Neuronal stem cell (in vitro differentiated cells): ENCODE results near the gene SSTR5.

Experiments used
- DNase-seq: peaks from one replicate; pipeline ENCODE4 v3.0.0-alpha.2; 2013; ENCODE audit warnings: low spot score
- H2AFZ ChIP-seq: one replicate; pipeline ENCODE4 v1.6.1; 2013; ENCODE audit warnings: mild to moderate bottlenecking, low read length, inconsistent platforms
- H2AK5ac ChIP-seq: 2 replicates; pipeline ENCODE4 v1.6.1; 2013; ENCODE audit warnings: low read depth, mild to moderate bottlenecking, inconsistent platforms, low read length, moderate library complexity, mixed read lengths
- H2BK120ac ChIP-seq: 2 replicates; pipeline ENCODE4 v1.6.1; 2013; ENCODE audit warnings: low read depth, mild to moderate bottlenecking, inconsistent platforms, low read length, moderate library complexity, mixed read lengths
- H2BK12ac ChIP-seq: one replicate; pipeline ENCODE4 v1.6.1; 2013; ENCODE audit warnings: low read length, inconsistent platforms
- H2BK15ac ChIP-seq: 2 replicates; pipeline ENCODE4 v1.6.1; 2013; ENCODE audit warnings: mild to moderate bottlenecking, low read length, inconsistent platforms, mixed read lengths
- H2BK5ac ChIP-seq: one replicate; pipeline ENCODE4 v1.6.1; 2013; ENCODE audit warnings: inconsistent platforms, mild to moderate bottlenecking, low read length, moderate library complexity
- H3K14ac ChIP-seq: one replicate; pipeline ENCODE4 v1.6.1; 2013; ENCODE audit warnings: low read length, inconsistent platforms
- H3K18ac ChIP-seq: 2 replicates; pipeline ENCODE4 v1.6.1; 2013; ENCODE audit warnings: low read length, inconsistent platforms
- H3K23ac ChIP-seq: 2 replicates; pipeline ENCODE4 v1.6.1; 2013; ENCODE audit warnings: low read depth, mild to moderate bottlenecking, mixed read lengths, low read length, inconsistent platforms; ENCODE audit not compliant: poor library complexity
- H3K27ac ChIP-seq: replicated peaks from 3 replicates; pipeline ENCODE4 v1.5.1; 2013; ENCODE audit warnings: low read length, inconsistent platforms
- H3K27me3 ChIP-seq, 3 experiments: 2 replicates each; pipeline ENCODE4 v1.6.1; 2013; ENCODE audit warnings: low read length in 3 of 3, mild to moderate bottlenecking in 2 of 3, inconsistent platforms in 1 of 3, low read depth in 1 of 3, mixed read lengths in 1 of 3, moderate library complexity in 1 of 3; ENCODE audit not compliant: control insufficient read depth in 3 of 3, insufficient read depth in 3 of 3
- H3K36me3 ChIP-seq, 2 donors: replicated peaks in 1 of 2; 2 replicates each; pipeline ENCODE4 v1.6.1; 2013; ENCODE audit warnings: low read length in 2 of 2; ENCODE audit not compliant: control insufficient read depth in 2 of 2, insufficient read depth in 2 of 2
- H3K4ac ChIP-seq: 2 replicates; pipeline ENCODE4 v1.6.1; 2013; ENCODE audit warnings: inconsistent platforms, mild to moderate bottlenecking, low read length, moderate library complexity
- H3K4me1 ChIP-seq, 2 donors: 1 replicate in 1 of 2; 2 replicates in 1 of 2; pipeline ENCODE4 v1.6.1; 2013; ENCODE audit warnings: low read length in 2 of 2, low read depth in 1 of 2; ENCODE audit not compliant: control insufficient read depth in 2 of 2, insufficient read depth in 1 of 2
- H3K4me2 ChIP-seq: one replicate; pipeline ENCODE4 v1.6.1; 2013; ENCODE audit warnings: mild to moderate bottlenecking, low read length, inconsistent platforms; ENCODE audit not compliant: insufficient read depth, poor library complexity, severe bottlenecking
- H3K4me3 ChIP-seq, 2 donors: 2 replicates each; pipeline ENCODE4 v1.5.1; 2013; ENCODE audit warnings: low read length in 2 of 2, mild to moderate bottlenecking in 2 of 2, inconsistent platforms in 1 of 2, moderate library complexity in 1 of 2
- H3K79me1 ChIP-seq: one replicate; pipeline ENCODE4 v1.6.1; 2013; ENCODE audit warnings: low read depth, mild to moderate bottlenecking, inconsistent platforms, low read length, moderate library complexity
- H3K9ac ChIP-seq: one replicate; pipeline ENCODE4 v1.6.1; 2013; ENCODE audit warnings: mild to moderate bottlenecking, low read depth, low read length, inconsistent platforms; ENCODE audit not compliant: poor library complexity
- H3K9me3 ChIP-seq, 2 donors: replicated peaks in 1 of 2; 2 replicates each; pipeline versions ENCODE3 to v1.6.1; 2013; ENCODE audit warnings: low read length in 2 of 2, mild to moderate bottlenecking in 2 of 2, inconsistent platforms in 1 of 2, low read depth in 1 of 2, mixed read lengths in 1 of 2, moderate library complexity in 1 of 2; ENCODE audit not compliant: control insufficient read depth in 2 of 2, insufficient read depth in 1 of 2
- H4K8ac ChIP-seq: one replicate; pipeline ENCODE4 v1.6.1; 2013; ENCODE audit warnings: low read depth, mild to moderate bottlenecking, inconsistent platforms, low read length, moderate library complexity
- H4K91ac ChIP-seq: one replicate; pipeline ENCODE4 v1.6.1; 2013; ENCODE audit warnings: low read length, low read depth, mild to moderate bottlenecking, inconsistent platforms; ENCODE audit not compliant: poor library complexity
- WGBS, 2 donors: extraction: QIAGEN DNeasy Blood & Tissue Kit; methylation state at CpG; one replicate each; pipeline ENCODE4 v1.1.7; 2013; ENCODE audit warnings: missing lambda C conversion rate in 2 of 2, mixed read lengths in 1 of 2; ENCODE audit not compliant: insufficient read length in 2 of 2, insufficient replicate concordance in 1 of 2; ENCODE audit errors: extremely low coverage in 2 of 2; 5-methylcytosine and 5-hydroxymethylcytosine counted together

Gene SSTR5

DNA sequence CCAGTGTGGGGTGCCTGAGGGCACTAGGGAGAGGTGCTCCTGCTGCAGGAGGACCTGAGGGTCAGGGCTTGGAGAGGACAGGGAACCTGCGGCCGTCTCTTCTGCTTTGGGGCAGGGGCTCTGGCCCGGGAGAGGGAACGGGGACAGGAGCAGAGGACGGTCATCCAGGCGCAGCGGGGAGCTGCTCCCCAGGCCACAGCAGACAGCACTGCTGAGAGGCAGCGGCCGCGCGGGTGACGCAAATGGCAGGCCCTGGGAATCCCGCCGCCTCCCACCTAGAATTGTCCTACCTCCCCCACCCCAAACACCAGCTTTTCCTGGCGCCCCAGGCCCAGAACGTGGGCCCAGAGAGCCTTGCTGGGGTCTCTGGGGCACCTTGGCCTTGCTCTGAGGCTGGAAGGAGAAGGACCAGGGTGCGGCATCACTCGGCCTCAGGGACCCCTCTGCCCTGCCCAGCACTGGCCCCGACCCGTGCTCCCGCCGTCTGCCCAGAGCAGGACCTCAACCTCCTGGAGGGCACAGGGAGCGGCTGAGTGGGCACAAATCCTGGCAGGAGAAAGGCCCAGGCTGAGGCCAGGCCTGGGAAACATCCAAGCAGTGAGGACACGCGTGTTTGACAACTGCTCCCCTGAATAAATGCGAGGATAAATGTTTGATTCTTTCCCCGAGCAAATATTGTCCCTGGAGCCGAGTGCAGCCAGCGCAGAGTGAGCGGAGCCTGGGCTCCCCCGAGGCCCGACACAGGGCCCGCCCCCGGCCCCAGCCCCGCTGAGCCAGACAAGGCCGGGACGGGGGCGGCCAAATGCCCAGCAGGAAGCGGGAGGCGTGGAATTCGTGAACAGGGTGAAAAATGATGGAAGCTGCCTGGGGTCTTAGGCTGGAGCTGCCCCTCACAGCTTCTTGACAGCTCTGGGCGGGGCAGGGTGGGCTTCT lies 8.5 kb downstream of the SSTR5 start:
- Histone ChIP-seq H3K23ac (peak overlapping the region; percentile 29), H3K79me1 (peaks cover 5% of the 10 kb centered on the region), H3K4me1 (peaks cover 9 to 10% of the 10 kb centered on the region in 2 donors), H3K9ac (peak overlapping the region; percentile 63), H4K8ac (no peak overlapping the region), H3K4me2 (no peak overlapping the region), H3K18ac (peak overlapping the region; percentile 90), H3K27me3 (peaks cover 0 to 36% (median 0%) of the 10 kb centered on the region in 3 experiments), H2AK5ac (peak overlapping the region; percentile 97), H2BK12ac (peak overlapping the region; percentile 84), H2BK15ac (peak overlapping the region; percentile 98), H3K14ac (peak overlapping the region; percentile 31), H2BK120ac (no peak overlapping the region), H3K4ac (peak overlapping the region; percentile 66), H2AFZ (no peak overlapping the region), H3K27ac (no peak overlapping the region), H3K4me3 (no peak overlapping the region), H2BK5ac (no peak overlapping the region), H3K9me3 (peaks cover 12 to 14% of the 10 kb centered on the region in 2 donors), H4K91ac (no peak overlapping the region), H3K36me3 (peaks cover 0 to 2% of the 10 kb centered on the region in 2 donors)
- no CpG with 5 or more reads among the region's 42 CpGs for WGBS, 2 donors
- no peak for DNase-seq

DNA sequence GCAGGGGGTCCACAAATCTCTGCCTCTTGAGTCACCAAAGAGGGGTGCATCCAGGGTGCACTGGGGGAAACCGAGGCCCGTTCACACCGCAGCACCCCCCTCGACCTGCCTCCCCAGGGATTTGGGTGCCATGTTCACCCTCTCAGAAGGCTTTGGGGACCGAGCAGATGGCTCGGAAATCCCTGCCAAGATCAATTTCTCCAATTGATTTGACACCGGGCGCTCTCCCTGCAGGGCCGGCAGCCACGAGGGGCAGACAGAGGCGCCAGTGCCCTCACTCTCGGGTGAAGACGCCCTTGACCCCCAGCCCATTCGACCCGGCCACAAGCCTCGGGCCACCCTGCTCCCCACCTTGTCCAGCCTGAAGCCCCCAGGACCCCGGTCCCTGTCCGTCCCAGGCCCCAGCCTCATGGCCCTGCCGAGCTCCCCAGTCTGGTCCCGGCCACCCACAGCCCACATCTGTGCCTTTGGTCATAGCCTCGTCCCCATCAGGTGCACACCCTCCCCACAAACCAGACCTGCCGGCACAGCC lies 9.3 kb downstream of the SSTR5 start:
- H3K27me3 ChIP-seq: peaks cover 0 to 36% (median 0%) of the 10 kb centered on the region in 3 experiments
- peaks cover 9 to 10% of the 10 kb centered on the region in 2 donors for H3K4me1 ChIP-seq
- peak overlapping the region; percentile 90 for H3K14ac ChIP-seq
- H2BK12ac ChIP-seq: no peak overlapping the region
- H2AK5ac ChIP-seq: peak overlapping the region; percentile 97
- H3K27ac ChIP-seq: no peak overlapping the region
- H4K91ac ChIP-seq: no peak overlapping the region
- peak overlapping the region; percentile 65 for H3K18ac ChIP-seq
- no peak overlapping the region for H3K23ac ChIP-seq
- H3K9me3 ChIP-seq: peaks cover 12 to 14% of the 10 kb centered on the region in 2 donors
- no peak overlapping the region for H3K4me2 ChIP-seq
- H4K8ac ChIP-seq: no peak overlapping the region
- peaks cover 5% of the 10 kb centered on the region for H3K79me1 ChIP-seq
- DNase-seq: no peak
- H2BK15ac ChIP-seq: peak overlapping the region; percentile 81
- H2BK5ac ChIP-seq: no peak overlapping the region
- H3K36me3 ChIP-seq: peaks cover 0 to 2% of the 10 kb centered on the region in 2 donors
- no peak overlapping the region for H3K4ac ChIP-seq
- H2AFZ ChIP-seq: no peak overlapping the region
- H2BK120ac ChIP-seq: no peak overlapping the region
- H3K4me3 ChIP-seq: no peak overlapping the region
- peak overlapping the region; percentile 78 for H3K9ac ChIP-seq
- no CpG with 5 or more reads among the region's 22 CpGs for WGBS, 2 donors

DNA sequence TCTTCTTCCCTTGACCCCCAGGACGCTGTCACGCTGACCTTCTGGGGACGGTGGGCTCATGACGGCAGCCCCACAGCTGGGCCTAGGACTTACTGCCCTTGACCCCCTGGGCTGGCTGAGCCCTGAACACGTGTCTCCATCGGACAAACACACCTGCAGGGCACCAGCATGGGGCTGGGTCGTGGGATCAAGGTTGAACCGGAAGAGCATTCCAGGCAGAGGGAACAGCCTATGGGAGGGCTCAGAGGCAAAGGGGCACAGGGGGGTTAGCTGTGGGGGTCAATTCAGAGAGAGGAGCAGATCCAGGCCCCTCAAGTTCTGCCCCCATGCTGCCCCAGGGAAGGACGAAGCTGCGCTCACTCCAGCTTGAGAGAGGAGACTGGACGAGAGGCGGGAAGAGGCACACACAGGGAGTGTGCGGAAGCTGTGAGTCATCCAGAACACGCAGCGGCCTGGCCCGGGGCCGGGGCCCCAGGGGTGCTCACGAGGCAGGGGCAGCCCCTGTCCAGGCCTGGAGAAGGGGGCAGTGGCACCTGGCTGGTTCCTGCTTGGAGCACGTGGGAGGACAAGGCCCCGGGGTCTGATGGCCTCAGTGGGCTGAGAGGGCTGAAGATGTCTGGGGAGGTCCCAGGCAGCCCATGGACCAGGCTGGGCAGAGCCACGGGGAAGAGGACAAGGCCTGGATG lies 9.9 kb downstream of the SSTR5 start:
- H3K9me3 ChIP-seq: peaks cover 12 to 14% of the 10 kb centered on the region in 2 donors
- H3K79me1 ChIP-seq: peaks cover 5% of the 10 kb centered on the region
- H2BK5ac ChIP-seq: peak overlapping the region; percentile 82
- H3K9ac ChIP-seq: peak overlapping the region; percentile 78
- no peak overlapping the region for H3K4me2 ChIP-seq
- H4K91ac ChIP-seq: no peak overlapping the region
- no peak overlapping the region for H2BK12ac ChIP-seq
- no CpG with 5 or more reads among the region's 21 CpGs for WGBS, 2 donors
- no peak overlapping the region for H3K27ac ChIP-seq
- H4K8ac ChIP-seq: peak overlapping the region; percentile 82
- no peak overlapping the region for H2BK120ac ChIP-seq
- H2BK15ac ChIP-seq: peak overlapping the region; percentile 81
- H3K23ac ChIP-seq: no peak overlapping the region
- H3K36me3 ChIP-seq: peaks cover 0 to 2% of the 10 kb centered on the region in 2 donors
- peak overlapping the region; percentile 65 for H3K18ac ChIP-seq
- no peak overlapping the region for H3K4ac ChIP-seq
- H2AFZ ChIP-seq: peak overlapping the region; percentile 29
- H3K27me3 ChIP-seq: peaks cover 0 to 36% (median 0%) of the 10 kb centered on the region in 3 experiments
- H3K4me1 ChIP-seq: peaks cover 9 to 10% of the 10 kb centered on the region in 2 donors
- H3K4me3 ChIP-seq: no peak overlapping the region
- peak overlapping the region; percentile 90 for H3K14ac ChIP-seq
- H2AK5ac ChIP-seq: peak overlapping the region; percentile 92
- no peak for DNase-seq
